DMS79 treated with DMSO at 0.1 percent for 48 hours (cell line): ENCODE results near the gene THSD4.
"Not testable (repeated sequence)": the region's sequence is repeated elsewhere in the genome, so short reads cannot be mapped to it uniquely, and the experiment has no call there.

ENCODE experiments used
- DNase-seq: peaks from one replicate; lab custom pipeline; 2025; lab: John Stamatoyannopoulos, UW

Gene THSD4

GRCh38 chr15:71350622-71351378, 235.5 kb downstream of the THSD4 start:
- no peak for DNase-seq

DNA sequence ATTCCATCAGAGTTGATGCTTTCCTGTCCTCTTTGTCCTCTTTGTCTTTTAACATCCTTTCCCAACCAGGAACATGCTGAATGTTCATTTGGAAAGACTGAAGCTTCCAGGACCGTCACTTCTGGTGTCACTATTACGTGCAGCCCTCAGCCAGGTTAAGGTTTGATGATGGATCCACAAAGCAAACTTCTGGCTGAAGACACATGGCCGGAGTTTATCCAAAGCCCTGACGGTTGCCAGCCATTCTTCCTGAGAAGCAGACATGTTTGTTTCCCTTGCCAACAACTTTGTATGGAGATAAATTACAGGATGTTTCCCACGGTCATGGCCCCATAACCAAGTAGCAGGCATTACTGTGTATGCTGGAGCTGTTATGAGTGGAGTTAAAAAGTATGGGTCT, 236.9 kb downstream of the THSD4 start:
- DNase-seq, result no peak

GRCh38 chr15:71352765-71353164, 237.5 kb downstream of the THSD4 start:
- DNase-seq, result no peak

- DNase-seq, result no peak
Observed at GRCh38 chr15:71353171-71353570, 237.9 kb downstream of the THSD4 start.

DNA sequence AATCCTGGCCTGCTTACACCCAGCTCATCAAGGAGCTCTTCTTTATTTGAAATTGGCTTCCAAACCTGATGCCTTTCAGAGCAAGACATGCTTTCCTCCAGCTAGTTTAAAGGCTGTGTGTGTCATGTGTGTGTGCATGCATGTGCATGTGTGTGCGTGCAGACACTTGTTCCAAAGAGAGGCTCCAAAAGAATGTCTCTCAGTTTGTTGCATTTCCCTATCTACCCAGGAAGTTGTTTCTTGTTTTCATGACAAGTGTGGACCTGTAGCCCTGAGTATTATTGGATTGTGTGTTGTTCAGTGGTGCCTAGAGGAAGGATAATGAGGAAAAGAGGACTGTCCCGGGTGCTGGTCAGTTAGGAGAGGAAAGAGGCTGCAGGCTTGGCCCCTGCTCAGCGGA, 240.0 kb downstream of the THSD4 start:
- no peak for DNase-seq

DNA sequence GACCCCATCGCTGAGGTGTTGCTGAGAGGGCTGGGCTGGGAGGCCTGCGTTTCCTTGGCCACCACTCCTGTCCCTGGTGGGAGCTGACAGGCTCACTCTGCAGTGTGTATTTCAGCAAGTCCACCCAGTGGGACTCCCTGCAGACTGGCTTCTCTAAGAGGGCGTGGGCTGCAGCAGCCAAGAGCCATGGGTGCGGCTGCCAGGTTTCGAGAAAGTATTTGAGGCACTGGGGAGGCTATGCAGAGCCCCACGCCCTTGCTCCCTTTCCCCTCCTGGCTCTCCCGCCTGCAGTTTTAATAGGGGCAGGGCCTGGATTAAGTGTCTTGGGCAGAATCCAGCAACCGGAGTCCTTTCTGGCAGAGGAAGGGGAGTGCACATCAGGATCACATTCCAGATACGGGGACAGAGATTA, 242.1 kb downstream of the THSD4 start:
- DNase-seq, result no peak

DNA sequence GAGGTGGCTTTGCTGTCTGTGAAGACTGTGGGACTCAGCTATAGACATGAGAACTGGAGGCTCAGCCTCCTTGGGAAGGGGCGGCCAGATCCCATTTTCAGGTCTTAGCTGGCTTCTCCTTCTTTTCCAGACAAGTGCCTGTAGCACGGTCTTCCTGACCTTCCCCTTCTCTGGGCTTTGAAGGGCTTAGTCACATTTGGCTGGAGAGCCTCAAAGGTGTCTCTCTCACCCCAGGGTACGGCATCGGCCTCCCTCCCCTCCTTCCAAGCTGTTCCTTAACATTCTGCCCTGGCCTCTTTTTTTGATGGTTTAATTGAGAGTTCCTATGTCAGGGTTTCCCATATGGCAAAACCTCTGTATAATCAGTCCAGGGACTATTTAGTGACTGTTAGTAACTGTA, 242.7 kb downstream of the THSD4 start:
- DNase-seq, result no peak

- DNase-seq, result no peak
Observed at GRCh38 chr15:71359246-71359645, 244.0 kb downstream of the THSD4 start.

- DNase-seq, result no peak
Observed at GRCh38 chr15:71362556-71362955, 247.3 kb downstream of the THSD4 start.

DNA sequence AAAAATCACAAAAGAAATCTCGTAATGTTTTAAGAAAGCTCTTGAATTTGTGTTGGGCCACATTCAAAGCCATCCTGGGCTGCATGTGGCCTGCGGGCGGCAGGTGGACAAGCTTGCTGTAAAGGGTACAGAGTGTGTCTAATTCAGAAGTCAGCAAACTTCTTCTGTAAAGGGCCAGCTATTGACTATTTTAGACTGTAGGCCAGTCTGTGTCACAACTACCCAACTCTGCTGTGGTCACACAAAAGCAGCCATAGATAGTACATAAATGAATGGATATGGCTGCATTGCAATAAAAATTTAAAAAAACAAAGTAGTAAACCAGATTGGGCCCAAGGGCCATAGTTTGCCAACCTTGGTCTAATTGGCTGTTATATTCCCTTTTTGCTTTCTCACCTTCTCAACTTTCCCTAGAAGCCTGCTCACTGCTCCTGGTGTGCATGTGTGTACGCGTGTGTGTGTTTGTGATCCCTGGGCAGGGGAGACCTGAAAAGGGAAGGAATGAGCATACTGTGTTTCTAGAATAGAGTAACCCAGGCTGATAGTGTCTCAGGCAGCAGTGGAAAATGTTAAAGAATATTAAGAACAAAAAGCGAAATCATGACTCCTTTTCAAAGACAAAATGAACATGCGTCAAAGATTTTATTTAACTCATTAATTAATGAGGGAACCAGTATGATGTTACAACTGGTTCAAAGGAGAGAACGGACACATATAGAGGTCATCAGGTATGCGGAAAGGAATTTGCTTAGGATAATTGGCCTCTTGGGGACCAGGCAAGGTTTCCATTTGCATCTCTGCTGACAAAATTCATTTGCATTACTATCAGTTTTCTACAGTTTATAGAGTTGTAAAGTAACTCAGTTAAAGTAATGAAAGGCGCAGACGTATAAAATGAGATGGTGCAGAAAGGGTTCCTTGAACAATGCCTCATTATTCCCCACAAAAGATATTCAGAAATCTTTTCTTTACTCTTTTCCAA, 248.0 kb downstream of the THSD4 start:
- DNase-seq, result no peak

DNA sequence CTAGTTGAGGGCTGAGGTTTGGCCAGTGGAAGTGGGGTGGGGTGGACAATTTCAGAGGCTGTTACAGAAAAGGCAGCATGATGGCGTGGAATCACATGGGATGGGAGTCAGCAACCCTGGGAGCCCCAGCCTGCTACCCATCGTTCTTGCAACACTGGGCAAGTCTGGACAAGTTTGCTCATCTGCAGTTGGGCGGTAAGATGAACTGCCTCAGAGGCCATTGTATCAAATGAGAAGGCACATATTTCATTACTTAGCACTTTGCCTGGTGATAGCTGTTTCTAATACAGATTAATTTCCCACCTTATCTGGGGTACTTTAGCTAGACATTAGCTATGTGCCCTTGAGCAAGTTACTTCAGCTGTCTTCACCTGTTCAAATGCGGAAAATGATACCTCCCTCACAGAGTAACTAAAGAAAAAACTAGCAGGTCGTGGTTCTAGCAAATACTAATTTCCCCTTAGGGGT, 248.9 kb downstream of the THSD4 start:
- DNase-seq, result no peak

DNA sequence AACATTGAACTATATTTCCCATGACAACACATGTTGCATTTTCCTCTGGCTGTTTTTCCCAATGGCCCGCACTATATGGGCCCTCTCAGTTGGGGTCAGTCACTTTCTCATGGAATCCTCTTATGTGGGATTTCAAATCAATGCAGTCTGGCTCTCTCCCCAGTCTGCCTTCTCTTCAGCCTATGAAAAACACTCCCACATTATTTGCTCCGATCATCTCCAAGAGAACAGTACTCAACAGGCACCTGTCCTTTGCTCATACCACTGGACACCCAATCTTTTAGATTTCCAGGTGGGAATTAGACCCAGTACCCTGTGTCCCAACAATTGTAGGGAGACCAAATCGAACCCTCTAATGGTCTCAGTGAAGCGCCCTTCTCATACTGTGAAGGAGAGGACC, 251.3 kb downstream of the THSD4 start:
- no peak for DNase-seq

- no peak for DNase-seq
Observed at GRCh38 chr15:71366926-71367325, 251.7 kb downstream of the THSD4 start.

GRCh38 chr15:71367737-71368136, 252.5 kb downstream of the THSD4 start:
- DNase-seq, result not testable (repeated sequence)

GRCh38 chr15:71372769-71373168, 257.5 kb downstream of the THSD4 start:
- DNase-seq, result not testable (repeated sequence)

DNA sequence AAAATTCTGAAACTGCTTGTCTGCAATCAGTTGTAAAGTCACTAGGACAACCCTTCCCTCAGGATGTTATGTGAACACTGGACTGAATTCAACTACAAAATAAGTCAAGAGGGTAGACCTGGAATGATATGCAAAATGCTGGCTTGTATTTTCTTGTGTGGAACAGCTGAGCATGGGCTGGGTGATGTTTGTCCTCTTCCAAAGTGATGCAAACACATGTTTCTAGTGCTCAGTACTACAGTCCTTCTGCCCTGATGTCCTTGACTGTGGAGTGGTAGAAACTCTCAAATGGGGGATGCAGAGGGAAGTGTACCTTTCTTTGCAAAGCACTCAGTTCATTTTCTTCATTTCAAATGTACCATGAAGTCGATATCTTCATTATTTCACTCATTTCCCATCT, 258.6 kb downstream of the THSD4 start:
- no peak for DNase-seq

GRCh38 chr15:71374607-71375352, 259.5 kb downstream of the THSD4 start:
- no peak for DNase-seq

GRCh38 chr15:71375934-71376333, 260.7 kb downstream of the THSD4 start:
- no peak for DNase-seq

GRCh38 chr15:71379893-71380292, 264.6 kb downstream of the THSD4 start:
- DNase-seq, result no peak

DNA sequence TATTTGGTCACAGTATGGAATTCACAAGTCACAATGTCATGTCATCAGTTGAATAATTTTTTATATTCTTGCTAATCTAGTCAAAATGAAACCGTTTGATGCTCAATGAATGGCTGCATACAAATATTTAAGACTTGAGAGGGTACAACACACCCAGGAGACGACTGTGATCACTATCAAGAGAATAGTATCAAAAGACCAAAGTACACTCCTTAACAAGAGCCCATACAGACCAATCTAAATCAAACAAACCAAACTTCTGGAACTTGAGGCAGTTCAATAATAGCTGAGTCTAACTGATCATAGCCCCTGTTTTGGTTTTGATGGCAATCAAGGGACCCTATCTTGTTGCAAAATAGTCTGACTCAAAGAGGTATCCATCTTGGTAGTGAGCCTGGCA, 265.1 kb downstream of the THSD4 start:
- no peak for DNase-seq

DNA sequence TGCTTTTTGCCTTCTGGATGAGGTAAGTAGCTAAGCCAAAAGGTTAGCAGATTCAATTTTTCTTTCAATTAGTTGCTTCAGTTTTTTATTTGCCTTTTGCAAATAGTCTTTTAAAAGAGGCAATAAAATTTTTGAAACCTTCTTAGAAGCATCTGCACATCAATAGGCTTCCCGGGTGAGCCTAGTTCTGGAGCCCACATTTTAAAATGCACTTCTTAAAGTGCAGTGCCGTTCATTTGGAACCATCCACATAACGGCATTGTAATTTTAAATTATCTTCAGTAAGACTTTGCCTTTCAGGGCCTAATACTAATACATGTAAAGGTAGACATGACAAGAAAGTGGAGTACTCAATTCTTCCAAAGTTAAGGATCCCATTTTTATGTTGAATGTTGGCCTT, 269.2 kb downstream of the THSD4 start:
- DNase-seq, result no peak

DNA sequence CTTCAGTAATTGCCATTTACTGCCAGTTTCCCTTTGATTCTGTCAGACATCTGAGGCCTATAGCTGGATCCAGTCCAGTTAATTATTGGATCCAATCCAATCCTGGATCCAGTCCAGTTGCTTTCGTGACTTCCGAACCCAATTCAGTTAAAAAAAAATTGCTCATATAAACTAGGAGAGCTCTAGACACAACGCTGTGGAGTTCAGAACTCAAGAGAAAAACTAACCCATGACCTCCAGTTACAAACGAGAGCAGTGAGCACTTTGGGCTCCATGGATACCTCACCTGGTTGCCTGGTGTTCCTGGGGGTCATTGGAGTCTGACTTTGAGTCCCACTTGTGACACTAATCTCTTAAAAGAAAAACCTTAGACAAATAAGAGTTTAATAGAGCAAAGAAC, 269.8 kb downstream of the THSD4 start:
- DNase-seq, result no peak
